NB4 (cell line): Measurements from ENCODE around the gene ACTMAP.
"Not testable (repeated sequence)": the region's sequence is repeated elsewhere in the genome, so short reads cannot be mapped to it uniquely, and the experiment has no call there.

Source experiments
- CTCF ChIP-seq: IDR thresholded peaks from one replicate; pipeline ENCODE4 v1.5.1; 2012; ENCODE audit warnings: low read depth, low read length
- MYC ChIP-seq: IDR thresholded peaks from 2 replicates; pipeline ENCODE4 v1.6.1; 2011; ENCODE audit warnings: low read depth, low read length
- POLR2A ChIP-seq: IDR thresholded peaks from 2 replicates; pipeline ENCODE4 v1.6.1; 2011; ENCODE audit warnings: mild to moderate bottlenecking; ENCODE audit not compliant: insufficient read length; ENCODE audit errors: extremely low read depth
- TF ChIP-seq, protein P1 (sequence below): IDR thresholded peaks from 2 replicates; pipeline ENCODE4 v1.6.1; 2011; ENCODE audit warnings: low read depth, low read length

GRCh38 chr19:40732304-40732703 lies 18.0 kb downstream of the ACTMAP start:
- not testable (repeated sequence) for TF ChIP-seq CTCF, POLR2A, MYC
- TF ChIP-seq, protein P1, sequence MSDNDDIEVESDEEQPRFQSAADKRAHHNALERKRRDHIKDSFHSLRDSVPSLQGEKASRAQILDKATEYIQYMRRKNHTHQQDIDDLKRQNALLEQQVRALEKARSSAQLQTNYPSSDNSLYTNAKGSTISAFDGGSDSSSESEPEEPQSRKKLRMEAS = not testable (repeated sequence)
